Activated CD8-positive, alpha-beta memory T cell treated with anti-CD3 and anti-CD28 coated beads, Interleukin-2, amount 50 U/mL, for 4 hours (primary cell): ENCODE results near the gene MDN1.
"Not testable (repeated sequence)": the region's sequence is repeated elsewhere in the genome, so short reads cannot be mapped to it uniquely, and the experiment has no call there.

Experiments
- DNase-seq: peaks from one replicate; pipeline ENCODE4 v3.0.0-alpha.2; 2020

Gene MDN1

GRCh38 chr6:89643406-89643805 is 176.2 kb downstream of the MDN1 start:
- DNase-seq: no peak

DNA sequence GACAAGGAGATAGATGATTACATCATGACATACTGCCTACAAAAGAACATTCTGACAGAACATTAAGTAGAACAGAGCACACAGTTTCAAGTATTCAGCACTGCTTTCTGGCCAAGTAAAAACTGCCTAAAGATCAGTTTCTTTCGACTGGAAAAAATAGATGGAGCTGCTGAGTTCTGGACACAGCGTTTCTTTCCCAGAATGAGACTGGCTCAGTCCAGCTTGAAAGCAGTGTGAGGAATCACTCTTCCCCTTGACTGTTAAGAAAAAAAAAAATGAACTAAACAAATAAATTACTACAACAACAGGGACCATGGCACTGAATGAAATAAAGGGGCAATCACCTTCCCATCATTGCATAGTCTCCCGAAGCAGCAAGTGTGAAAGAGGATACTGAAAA is 176.6 kb downstream of the MDN1 start:
- no peak for DNase-seq

- DNase-seq: not testable (repeated sequence)
Measured at GRCh38 chr6:89641581-89641980, 178.0 kb downstream of the MDN1 start.

- no peak for DNase-seq
Measured at GRCh38 chr6:89640804-89641203, 178.8 kb downstream of the MDN1 start.

DNA sequence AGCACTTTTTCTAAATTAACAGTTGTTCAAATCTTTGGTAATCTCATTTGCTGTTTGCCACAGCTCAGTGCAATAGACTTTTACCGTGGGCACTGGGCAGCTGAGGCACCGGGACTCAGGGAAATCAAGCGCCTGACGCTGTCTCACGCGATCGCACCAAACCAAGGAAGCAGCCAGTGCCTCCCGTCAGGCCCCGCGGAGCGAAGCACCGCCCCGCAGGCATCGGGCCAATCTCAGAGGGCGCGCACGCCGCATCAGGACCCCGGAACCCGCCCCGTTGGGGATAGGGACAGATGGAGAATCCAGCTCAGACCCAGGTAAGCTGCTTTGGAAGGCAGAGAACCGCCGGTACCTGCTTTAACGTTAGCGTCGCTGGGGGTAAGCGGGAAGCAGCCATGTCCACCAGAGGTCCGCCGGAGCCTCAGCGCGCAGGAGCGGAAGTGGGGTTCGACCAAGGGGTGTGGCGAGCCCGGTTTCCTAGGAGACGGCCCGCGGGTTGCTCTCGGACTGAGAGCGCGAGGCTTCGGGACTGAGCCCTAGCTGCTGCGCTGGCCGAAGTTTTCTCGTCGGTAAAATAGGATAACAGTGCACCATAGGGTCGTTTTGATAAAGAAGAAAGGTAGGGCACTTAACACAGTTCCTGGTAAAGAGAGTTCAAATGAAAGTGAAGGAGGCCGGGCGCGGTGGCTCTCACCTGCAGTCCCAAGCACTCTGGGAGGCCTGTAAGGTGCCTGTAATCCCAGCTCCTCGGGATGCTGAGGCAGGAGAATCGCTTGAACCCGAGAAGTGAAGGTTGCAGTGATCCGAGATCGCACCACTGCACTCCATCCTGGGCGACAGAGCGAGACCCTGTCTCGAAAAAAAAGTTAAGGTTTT is 181.0 kb downstream of the MDN1 start, which contains the start of gene LYRM2:
TSS of gene LYRM2 (minus strand) at position 428 of the 876 bp plus-strand sequence. CDS start at position 397, 31 bp downstream.
- peak; percentile 89 for DNase-seq

GRCh38 chr6:89637960-89638319 is 181.7 kb downstream of the MDN1 start:
- DNase-seq: no peak

GRCh38 chr6:89636412-89636811 is 183.2 kb downstream of the MDN1 start:
- not testable (repeated sequence) for DNase-seq

DNA sequence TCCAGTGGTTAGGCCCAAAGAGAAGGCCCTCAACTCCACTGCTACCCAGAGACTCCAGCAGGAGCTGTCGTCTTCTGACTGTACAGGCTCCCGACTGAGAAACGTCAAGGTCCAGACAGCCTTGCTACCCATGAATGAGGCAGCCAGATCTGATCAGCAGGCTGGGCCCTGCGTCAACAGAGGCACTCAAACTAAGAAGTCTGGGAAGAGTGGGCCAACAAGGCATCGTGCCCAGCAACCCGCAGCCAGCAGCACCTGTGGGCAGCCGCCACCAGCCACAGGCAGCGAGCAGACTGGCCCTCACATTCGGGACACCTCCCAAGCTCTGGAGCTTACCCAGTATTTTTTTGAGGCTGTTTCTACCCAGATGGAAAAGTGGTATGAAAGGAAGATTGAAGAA is 189.1 kb downstream of the MDN1 start:
- DNase-seq: no peak

DNA sequence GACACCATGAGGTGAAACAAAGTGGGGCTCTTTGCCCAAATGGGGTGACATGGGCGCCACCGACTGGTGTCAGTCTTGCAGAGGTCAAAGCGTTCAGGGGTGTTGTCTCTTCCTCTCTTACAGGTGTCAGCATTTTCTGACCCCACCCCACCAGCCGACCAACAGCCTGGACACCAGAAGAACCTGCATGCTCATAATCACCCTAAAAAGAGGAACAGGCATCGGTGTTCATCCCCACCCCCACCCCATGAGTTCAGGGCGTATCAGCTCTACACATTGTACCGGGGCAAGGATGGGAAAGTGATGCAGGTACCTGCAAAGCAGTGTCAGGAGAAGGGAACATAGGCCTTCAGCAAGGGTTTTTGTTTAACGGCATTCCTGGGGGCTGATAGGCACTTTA is 195.8 kb downstream of the MDN1 start:
- DNase-seq: no peak

DNA sequence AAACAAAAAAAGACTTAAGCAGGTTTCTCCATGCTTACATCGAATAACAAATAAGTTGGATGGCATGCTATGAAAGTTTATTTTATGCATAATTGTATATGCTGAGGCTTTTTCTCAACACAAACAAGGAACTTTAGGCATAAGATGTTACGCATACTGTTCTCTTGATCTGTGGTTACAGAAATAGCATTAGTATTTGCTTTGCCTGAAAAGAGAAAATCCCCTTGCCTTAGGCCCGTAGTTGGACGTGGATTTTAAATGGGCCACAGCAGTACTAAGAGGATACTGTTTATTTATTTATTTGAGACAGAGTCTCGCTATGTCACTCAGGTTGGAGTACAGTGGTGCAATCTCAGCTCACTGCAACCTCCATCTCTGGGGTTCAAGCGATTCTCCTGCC is 200.0 kb downstream of the MDN1 start:
- DNase-seq: no peak

GRCh38 chr6:89618026-89618425 is 201.6 kb downstream of the MDN1 start:
- DNase-seq: no peak

DNA sequence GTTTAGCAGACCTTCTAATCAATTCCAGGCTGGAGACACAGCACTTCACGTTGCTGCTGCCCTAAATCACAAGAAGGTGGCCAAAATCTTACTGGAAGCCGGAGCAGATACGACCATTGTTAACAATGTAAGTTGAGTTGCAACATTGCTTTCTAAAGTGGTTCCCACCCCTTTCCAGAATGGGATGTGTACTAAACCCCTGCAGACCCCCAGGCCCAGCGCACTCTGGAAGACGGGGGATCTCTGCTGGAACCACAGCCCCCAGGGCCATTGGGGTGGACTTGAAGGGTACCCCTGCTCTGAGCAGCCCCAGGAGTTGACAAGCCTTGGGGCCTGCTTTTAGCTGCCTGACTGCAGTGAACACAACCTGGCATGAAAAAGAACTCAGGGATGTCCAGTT is 203.1 kb downstream of the MDN1 start:
- DNase-seq: no peak

DNA sequence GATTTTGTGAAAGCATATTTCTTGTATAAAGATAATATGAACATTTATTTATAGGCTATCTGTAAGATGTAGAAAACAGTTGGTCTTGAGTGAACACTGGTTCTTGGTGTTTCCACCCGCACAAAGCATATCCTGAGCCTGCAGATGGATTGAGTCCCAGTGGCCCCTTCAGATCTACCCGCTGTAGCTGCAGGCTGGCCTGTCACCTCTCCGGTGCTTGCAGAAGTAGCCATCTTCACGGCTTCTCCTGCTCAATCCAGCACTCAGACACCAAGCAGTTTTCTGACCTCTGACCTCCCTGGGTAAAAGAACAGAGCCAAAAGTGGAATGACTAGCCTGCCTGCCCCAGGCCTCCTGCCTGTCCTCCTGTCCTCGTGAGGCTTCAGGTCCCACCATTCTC is 203.7 kb downstream of the MDN1 start:
- DNase-seq: no peak

DNA sequence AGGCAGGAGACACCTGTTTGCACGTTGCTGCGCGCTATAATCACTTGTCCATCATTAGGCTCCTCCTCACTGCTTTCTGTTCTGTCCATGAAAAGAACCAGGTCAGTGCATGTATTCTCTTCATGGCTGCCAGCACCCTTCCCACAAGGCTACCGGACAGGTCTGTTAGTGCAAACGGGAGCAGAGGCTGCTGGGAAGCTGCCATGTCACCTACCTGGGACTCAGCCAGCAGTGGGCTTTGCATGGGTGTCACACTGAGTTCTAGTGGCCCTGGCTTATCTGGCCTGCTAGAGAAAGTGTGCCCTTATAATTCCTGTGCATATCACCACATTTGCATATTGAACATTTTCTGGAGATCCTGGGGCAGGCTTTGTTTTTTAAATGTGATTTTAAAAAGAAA is 205.8 kb downstream of the MDN1 start:
- no peak for DNase-seq

GRCh38 chr6:89612121-89612520 is 207.5 kb downstream of the MDN1 start:
- DNase-seq: no peak

GRCh38 chr6:89611666-89612065 is 207.9 kb downstream of the MDN1 start:
- no peak for DNase-seq

DNA sequence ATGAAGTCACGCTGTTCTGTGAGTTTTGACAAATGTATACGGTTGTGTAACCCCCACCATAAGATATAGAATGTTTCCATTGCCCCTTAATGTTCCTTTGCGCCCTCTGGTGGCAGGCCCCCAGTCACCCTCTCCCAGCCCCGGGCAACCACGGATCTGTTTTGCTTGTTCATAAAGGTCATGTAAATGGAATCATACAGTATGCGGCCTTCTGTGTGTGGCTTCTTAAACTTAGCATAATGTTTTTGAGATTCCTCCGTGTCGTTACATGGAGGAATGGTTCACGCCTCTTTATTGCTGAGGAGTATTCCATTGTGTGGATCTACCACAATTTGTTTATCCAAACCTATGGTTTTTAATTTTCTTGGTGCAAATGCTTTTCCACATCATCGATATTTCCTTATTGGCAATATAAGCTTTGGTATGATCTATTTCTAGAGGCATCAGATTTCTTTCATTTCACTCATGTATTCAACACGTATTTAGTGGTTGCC is 209.4 kb downstream of the MDN1 start:
- DNase-seq: peak; percentile 87

- DNase-seq: no peak
Measured at GRCh38 chr6:89605861-89606260, 213.7 kb downstream of the MDN1 start.

DNA sequence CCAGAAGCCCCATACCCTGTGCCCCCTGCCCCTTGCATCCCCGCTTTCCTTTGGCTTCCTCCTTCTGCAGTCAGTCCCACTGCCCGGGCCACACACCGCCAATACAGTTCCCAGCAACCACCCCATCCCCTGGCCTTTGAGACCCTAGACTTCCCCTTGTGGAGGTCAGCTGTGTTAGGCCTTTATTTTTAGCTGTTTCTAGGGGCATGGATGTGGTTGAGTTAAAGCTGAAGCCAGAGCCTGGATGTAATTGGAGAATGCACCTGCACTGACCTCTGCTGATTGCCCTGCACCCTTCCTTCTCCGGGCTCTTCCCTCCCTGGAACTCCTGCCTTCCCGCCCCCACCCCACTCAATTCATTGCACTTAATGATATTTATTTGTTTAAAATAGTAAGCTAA is 214.9 kb downstream of the MDN1 start:
- DNase-seq: no peak

DNA sequence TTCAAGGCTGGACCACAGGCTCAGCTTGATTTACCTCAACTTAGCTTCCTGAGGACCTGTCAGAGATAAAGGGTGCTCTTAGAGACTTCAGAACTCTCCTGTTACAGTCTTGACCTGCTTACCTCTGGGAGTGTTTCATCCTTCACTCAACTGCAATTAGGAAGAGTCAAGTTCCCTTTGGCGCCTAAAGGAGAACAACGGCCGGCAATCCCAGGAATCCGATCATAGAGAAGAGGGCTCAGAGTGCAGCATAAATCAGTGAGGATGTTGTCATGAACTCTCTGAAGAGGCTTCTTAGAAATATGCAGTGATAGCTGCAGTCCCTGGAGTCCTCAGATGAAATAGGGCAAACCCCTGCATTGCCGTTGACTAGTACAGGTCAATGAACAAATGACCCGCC is 217.4 kb downstream of the MDN1 start:
- no peak for DNase-seq

DNA sequence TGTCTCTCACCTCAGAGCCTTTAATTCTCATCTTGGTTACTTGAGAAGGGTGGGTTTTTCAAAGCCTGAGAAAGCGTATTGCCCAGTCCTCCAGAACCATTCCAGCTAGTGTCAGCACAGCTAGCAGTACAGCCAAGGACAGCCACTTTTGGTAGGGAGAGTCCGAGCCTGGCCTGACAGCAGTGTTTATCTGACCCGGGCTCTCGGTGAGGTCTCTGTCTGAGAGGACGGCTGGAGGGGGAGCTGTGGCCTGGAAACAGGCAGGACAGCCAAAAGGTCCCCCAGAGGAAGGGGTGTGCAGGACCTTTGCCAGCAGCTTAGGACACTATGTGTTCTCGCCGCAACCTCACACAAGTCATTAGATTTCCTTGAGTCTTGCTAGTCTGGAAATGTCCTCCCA is 219.9 kb downstream of the MDN1 start:
- DNase-seq: no peak

GRCh38 chr6:89597988-89598387 is 221.6 kb downstream of the MDN1 start:
- DNase-seq: no peak

- DNase-seq: no peak
Measured at GRCh38 chr6:89597372-89597771, 222.2 kb downstream of the MDN1 start.

DNA sequence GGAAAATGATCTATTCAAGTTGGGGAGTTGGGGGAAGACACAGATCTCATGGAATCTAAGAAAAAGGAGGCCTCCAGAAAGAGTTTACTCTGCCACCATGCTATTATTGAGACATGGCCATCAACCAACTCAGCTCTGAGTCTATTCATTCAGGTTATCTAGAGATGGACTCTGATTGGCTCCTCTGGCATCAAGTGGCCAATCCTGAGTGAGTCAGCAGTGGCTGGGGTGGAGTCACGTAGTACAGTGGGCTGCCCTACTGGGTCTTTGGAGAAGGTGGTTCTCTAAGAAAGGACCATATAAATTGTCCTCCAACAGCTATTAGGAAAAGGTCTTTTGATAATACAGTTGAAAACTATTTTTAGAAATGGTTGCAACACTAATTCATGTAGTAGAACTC is 223.1 kb downstream of the MDN1 start:
- no peak for DNase-seq

DNA sequence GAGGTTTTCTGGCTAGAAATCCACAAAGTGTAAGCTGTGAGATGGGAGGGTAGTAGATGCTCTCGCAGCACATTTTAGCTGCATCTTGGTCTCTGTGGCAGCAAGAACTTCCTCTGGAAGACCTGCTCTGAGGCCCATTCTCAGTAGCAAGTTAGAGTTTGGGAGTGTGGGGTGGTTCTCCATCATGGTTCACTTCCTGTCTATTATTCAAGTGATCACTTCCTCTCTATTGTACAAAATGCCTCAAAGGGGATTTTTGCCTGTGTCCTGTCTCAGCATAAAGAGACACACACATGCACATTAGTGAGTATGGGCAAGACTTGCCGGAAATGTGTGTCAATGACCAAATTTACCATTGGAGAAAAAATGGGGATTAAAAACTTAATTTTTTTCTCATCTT is 223.5 kb downstream of the MDN1 start:
- DNase-seq: no peak
